ENCODE measurements around the gene PLIN4.
"Not testable (repeated sequence)": the region's sequence is repeated elsewhere in the genome, so short reads cannot be mapped to it uniquely, and the experiment has no call there.

Gene PLIN4

GRCh38 chr19:4547303-4548237 lies 29.3 kb upstream of the PLIN4 start:
- DNase-seq = no peak

DNA sequence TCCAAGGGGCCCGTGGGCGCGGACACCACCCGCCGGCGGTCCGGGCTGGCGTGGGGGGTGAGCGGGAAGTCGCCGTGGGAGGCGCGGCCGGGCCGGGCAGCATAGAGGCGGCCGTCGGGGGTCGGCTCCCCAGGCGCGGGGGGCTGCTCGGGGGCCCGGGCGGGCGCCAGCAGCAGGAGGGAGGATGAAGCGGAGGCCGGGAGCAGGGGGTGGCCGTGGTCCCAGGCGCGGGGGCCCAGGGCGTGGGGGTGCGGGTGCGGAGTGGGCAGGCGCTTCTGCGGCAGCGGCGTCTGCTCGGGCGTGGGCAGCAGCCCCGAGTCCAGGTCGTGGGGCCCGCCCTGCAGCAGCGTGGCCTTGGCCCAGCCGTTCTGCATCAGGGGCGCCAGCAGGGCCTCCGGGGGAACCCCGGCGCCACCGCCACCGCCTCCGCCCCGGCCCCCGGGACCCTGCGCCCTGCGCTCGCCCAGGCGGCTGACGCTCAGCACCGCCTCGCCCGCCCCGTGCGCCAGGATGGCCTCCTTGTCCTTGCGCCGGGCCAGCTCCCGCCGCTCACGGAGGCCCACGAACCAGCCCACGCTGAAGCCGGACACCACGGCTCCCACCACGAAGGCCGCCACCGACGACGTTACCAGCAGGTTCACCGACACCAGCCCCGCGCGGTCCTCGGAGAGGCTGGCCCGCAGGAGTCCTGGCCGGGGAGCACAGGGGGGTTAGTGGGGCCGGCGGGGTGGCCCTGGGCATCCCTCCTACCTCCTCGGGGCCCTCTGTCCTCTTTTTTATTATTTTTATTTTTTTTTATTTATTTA lies 25.8 kb upstream of the PLIN4 start:
- no peak for DNase-seq

GRCh38 chr19:4542896-4543841 lies 24.9 kb upstream of the PLIN4 start:
- DNase-seq = no peak

- DNase-seq = not testable (repeated sequence)
Measured at GRCh38 chr19:4541806-4542145, 23.5 kb upstream of the PLIN4 start.

DNA sequence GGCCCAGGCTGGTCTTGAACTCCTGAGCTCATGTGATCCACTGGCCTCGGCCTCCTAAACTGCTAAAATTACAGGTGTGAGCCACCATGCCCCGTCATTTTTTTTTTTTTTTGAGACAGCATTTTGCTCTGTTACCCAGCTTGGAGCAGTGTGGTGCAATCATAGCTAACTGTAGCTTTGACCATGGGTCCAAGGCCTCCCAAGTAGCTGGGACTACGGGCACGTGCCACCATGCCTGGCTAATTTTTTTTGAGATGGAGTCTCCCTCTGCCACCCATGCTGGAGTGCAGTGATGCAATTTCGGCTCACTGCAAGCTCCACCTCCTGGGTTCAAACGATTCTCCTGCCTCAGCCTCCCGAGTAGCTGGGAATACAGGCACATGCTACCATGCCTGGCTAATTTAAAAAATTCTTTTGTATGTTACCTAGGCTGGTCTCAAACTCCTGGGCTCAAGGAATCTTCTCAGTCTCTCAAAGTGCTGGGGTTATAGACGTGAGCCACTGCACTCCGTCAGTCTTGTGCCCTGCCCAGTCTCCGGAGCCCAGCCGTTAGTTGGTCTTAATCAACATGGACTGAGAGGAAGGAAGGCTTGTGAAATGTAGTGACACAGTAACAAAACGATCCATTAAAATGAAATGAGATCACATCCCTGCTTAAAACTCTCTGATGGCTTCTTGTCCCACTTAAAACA lies 23.0 kb upstream of the PLIN4 start:
- DNase-seq = no peak

DNA sequence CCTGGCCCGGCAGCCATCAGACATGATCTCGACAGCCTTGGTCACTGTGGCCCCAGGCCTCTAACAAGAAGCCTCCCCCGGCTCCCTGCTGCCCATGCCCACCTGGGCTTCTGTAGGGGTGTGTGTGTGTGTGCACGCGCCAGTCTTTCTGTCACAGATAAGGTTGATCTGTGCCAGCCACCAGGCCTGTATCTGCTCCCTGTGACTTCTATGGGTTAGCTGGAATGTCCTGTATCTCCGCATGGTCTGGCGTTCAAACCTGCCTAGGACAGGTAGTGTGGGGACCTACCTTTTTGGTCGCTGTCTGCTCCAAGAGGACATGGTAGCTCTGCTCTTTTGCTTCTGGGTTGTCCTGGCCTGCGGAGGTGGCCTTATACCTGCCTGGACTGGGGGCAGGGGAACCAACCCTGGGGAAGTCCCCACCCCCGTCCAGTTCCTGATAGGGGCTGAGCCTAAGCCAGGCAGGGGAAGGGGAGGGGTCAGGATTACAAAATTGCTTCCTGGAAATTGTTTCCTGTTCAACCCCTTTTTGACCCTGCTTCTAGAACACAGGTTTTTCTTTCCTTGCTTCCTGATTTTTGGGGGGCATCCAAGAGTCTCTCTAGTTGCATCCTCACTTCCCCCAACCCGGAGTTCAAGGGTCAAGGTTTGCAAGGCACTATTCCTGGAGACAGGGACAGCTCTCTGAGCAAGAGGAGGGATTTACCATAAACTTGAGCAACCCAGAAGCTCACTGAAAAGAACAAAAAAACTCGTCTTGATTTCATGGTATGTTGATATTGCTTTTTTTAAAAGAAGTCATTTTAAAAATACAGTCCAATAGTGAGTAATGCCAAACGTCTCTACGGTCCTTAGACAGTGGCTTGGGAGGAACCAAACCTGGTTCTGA lies 21.7 kb upstream of the PLIN4 start, which contains the start of gene LRG1:
Gene LRG1, minus strand, starts transcription at position 344 of the 889 bp plus-strand sequence. Its CDS starts 23 bp downstream, at position 321.
- no peak for DNase-seq

DNA sequence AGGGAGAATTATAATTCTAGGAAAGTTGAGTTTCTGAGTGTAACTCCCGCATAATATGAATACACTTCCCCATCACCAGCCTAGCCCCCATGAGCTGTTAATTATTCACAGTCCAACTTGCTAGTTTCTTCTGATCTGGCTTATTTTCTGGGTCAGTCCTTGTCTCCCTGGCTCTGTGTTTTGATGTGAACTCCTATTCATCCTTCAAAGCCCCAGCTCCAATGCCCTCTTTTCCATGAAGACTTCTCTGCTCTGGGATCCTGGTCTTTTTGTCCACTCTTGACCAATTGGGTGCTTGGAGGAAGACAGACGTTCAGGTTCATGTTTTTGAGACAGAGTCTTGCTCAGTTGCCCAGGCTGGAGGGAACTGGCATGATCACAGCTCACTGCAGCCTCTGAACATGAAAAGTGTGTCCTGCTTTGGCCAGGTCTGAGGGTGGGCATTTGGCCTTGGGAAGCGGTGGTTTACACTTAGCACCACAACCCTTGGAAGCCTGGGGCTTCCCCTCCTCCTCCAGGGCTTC lies 20.9 kb upstream of the PLIN4 start:
- DNase-seq = no peak

DNA sequence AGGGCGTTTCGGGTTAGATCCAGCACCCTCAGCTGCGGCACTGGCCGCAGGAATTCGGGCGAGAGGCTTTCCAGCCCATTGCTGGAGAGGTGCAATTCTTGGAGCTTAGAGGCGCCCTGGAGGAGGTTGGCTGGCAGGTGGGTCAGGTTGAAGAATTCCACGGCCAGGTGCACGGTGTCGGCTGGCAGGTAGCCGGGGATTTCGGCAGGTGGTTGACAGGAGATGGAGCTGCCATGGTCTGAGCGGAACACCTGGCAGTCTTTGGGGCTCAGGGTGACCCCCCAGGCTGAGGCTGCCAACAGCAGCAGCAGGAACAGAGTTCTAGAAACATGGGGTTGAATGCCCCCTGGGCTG lies 20.3 kb upstream of the PLIN4 start:
- DNase-seq = no peak

DNA sequence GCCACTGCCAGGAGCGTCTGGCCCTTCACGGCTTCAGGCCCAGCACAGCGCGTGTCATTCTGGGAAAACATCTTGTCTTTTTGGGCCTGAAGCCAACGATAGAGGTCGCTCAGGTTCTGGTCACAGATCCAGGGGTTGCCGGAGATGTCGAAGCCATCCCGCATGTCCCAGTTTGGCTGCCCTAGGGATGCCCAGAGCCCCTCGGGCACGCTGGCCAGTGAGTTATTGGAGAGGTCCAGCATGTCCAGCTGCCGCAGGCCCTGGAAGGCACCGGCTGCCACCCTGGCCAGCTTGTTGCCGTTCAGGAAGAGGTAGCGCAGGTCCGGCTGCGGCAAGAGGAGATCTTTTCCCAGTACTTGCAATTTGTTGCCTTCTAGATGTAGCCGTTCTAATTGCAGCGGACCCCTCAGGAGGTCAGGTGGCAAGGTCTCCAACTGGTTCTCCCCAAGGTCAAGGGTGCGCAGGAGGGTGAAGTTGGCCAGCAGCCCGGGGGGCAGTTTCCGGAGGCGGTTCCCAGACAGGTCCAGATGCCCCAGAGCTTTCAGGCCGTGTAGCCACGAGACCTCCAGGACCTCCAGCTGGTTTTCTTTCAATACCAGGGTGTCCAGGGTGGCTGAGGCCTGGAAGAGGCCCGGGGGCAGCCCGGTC lies 19.8 kb upstream of the PLIN4 start:
- no peak for DNase-seq

DNA sequence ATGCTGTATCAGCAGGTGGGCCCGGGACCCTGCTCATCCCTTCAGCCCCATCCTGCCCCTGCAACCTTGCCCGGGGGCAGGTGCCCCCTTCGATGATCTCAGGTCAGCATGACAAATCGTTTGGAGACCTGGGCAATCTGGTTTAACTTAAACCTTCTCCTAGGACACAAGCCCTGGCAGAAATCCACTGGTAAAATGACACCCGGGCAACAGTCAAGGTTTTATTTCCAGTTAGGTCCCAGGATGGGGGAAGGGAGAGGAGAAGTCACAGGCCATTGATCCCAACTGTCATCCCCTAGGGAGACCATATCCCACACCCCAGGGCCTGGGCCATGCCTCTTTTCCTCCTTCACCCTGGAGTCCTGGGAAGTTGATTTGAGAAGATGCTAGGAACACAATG lies 18.5 kb upstream of the PLIN4 start:
- DNase-seq = no peak

DNA sequence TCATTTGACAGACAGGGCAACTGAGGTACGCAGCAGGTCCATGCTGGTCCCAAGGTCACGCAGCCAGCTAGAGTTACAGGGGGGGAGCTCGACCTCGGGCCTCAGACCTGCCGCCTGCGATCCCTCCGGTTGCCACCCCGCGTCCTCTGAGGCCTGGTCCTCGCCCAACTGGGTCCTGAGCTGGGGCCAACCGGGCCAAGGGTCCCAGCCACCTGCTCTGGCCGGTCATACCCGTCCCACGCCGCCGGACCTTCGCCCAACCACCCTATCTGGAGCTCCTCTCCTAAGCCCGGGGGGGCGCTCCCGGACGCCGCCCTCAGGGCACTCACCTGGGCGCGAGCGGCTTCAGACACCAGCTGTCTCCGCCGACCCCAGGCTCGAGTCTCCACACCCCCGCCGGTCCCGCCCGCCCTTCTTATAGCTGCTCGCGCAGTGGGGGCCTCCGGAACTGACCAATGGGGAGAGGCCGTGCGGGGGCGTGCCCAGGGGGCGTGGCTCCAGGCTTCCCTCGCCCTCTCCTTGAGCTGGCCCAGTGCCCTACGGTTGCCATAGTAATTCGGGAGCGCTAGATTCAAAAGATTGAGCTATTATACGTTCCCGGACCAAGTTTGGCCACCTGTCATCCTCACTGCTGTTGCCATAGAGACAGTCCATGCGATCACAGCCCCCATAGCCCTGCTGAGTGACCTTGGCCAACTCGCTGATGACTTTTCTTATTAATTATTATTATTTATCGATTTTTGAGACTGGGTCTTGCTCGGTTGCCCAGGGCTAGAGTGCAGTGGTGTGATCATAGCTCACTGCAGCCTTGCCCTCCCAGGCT lies 16.8 kb upstream of the PLIN4 start, which contains the start of gene PLIN5:
Gene PLIN5, minus strand, starts transcription at position 389 of the 823 bp plus-strand sequence. CDS start 1,150 bp downstream, outside the sequence.
- peak; percentile 81 for DNase-seq

DNA sequence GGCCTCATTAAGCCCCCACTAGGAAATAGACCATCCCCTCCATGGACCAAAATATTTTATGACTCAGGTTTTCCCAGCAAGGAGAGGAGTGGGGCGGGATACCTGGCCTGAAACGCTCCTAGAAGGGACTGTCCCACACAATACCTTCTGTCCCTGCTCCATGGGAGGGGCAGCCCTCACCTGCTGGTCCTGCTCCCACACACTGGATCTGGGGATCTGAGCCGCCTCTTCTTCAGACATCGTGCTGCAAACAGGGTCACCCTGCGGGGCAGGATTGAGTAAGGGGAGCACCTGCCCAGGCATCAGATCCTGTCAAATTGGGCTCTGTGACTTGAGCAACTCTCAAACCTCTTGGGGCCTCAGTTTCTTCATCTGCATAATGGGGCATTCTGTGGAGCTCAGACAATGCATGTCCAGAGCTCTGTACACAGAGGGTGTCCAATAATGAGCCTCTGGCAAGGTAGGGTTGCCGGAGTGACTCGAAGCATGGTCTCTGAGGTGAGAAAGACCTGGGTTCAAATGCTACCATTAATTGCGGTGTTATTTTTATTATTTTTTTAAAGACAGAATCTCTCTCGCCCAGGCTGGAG lies 15.6 kb upstream of the PLIN4 start:
- DNase-seq = no peak

GRCh38 chr19:4533334-4533733 lies 15.0 kb upstream of the PLIN4 start:
- no peak for DNase-seq

- no peak for DNase-seq
Measured at GRCh38 chr19:4531562-4532165, 13.4 kb upstream of the PLIN4 start.

- DNase-seq = no peak
Measured at GRCh38 chr19:4529924-4530522, 11.7 kb upstream of the PLIN4 start.

DNA sequence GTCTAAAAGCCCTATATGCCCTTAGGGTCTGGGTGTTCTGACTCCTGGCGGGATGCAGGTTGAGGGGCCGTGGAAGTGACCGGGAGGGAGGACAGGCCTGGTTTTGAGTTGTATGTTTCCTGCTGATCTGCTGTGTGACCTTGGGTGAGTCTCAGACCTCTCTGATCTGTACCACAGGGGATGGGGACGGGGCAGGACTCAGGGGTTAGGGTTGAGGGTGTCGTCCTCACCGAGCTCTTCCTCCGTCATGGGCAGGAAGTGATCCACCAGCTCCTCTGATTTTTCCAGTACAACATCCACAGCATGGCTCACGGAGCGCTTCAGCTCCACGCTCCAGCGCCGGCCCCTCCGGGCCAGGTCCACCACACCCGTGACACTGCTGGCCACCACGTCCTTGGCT lies 10.6 kb upstream of the PLIN4 start:
- DNase-seq = no peak

DNA sequence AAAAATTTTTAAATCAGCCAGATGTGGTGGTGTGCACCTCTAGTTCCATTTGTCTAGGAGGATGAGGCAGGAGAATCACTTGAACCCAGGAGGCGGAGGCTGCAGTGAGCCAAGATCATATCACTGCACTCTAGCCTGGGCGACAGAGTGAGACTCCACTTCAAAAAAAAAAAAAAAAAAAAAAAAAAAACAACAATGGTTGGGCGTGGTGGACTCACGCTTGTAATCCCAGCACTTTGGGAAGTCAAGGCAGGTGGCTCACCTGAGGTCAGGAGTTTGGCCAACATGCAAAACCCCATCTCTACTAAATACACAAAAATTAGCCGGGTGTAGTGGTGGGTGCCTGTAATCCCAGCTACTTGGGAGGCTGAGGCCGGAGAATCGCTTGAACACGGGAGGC lies 9.1 kb upstream of the PLIN4 start:
- not testable (repeated sequence) for DNase-seq

DNA sequence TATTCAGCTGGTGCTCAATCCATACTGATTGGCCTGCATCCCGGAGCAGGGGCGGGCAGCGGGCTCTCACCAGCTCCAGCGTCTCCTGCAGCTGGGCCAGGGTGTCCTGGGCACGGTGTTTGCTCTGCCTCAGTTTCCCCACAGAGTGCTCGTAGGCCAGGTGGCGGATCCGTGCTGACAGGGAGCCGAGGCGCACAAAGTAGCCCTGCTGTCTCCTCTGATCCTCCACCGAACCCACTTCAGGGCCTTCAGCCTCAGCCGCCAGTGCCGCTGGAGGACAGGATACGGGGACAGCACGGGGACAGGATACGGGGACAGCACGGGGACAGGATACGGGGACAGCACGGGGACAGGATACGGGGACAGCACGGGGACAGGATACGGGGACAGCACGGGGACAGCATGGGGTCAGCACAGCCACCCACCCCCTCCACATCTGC lies 7.3 kb upstream of the PLIN4 start:
- DNase-seq = no peak

All from NCI-H1436 (cell line).